NCI-H146 treated with DMSO at 0.1 percent for 48 hours (cell line): Measurements from ENCODE around the gene MTUS2.
"Not testable (repeated sequence)": the region's sequence is repeated elsewhere in the genome, so short reads cannot be mapped to it uniquely, and the experiment has no call there.

Experiments
- DNase-seq: peaks from one replicate; lab custom pipeline; 2025; ENCODE audit not compliant: unreplicated experiment; lab: John Stamatoyannopoulos, UW

Gene MTUS2

GRCh38 chr13:28955264-28955966 lies 135.3 kb downstream of the MTUS2 start:
- DNase-seq: no peak

DNA sequence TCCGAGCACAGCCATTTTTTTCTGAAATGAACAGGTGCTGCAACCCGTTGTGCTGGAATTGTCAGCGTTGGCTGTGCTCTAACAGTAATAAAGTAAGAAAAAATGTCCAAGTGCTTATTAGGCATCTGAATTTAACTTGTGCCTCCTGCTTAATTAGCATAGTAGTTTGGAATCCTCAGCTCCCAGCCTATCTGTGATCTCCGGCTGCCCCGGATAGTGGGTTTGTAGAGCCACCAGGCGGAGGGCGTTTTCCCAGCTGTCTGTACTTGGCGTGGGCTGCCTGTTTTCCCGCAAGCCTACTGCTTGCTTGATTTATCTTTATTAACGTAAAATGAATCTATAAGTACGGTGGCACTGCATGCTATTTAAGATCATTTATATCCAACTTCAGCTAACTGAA lies 137.9 kb downstream of the MTUS2 start:
- DNase-seq: no peak

- DNase-seq: no peak
Observed at GRCh38 chr13:28958441-28958840, 138.3 kb downstream of the MTUS2 start.

GRCh38 chr13:28964052-28964451 lies 143.9 kb downstream of the MTUS2 start:
- DNase-seq: no peak

- DNase-seq: no peak
Observed at GRCh38 chr13:28964803-28965202, 144.7 kb downstream of the MTUS2 start.

GRCh38 chr13:28967029-28967915 lies 147.1 kb downstream of the MTUS2 start:
- DNase-seq: no peak

GRCh38 chr13:28976195-28976594 lies 156.1 kb downstream of the MTUS2 start:
- no peak for DNase-seq

DNA sequence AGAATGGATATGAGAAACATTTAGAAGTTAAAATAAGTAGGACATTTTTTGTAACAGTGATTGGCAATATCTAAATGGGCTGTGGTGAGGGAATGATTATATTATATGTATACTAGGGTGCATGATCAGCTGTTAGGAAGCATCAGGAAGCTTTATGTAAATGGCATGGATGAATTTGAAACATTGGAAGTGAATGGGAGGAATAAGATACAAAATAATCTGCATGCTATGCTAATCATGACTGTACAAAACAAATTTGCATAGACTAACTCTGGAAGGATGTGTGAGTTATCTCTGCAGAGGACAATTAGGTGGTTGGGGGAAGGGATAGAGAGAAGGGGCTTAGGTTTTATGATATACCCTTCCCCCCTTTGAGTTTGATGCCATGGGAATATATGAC lies 156.5 kb downstream of the MTUS2 start:
- DNase-seq: no peak

GRCh38 chr13:28978574-28978973 lies 158.4 kb downstream of the MTUS2 start:
- DNase-seq: no peak

DNA sequence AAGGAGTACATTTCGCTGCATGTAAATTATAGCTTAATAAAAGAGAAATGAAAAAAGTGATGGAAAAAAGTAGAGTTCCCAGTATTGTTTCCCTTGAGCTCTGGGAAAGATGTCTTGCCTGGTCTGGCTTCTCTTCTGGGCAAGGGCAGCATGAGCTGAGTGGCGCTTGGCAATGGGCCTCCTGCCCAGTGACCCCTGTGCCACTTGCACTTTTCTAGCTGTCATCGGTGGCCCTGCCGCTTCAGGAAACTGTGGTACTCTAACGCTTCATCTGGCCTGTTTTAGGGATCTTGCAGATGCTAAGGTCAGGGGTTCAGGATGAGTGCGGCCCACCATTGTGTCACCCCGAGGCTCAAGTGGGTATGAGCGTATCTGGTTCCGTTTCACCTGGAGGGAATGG lies 161.4 kb downstream of the MTUS2 start:
- no peak for DNase-seq

- DNase-seq: no peak
Observed at GRCh38 chr13:28983641-28984040, 163.5 kb downstream of the MTUS2 start.

DNA sequence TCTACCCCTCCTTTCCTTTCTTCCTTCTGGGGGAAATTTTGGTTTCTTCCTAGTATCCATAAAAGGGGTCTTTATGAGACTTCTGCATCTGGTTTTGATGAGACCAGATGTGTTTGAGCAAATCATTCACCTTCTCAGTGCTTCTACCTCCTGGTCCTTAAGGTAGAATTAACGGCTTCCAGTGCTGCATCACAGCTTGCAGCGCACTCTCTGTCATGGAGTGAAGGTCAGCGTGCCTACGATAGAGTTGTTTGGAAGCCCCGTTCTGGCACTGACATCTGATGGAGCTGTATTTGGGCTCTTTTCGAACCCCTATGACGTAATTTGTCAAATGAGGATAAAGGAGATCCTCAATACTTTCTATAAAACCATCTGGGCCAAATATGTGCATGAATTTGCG lies 164.2 kb downstream of the MTUS2 start:
- DNase-seq: no peak

DNA sequence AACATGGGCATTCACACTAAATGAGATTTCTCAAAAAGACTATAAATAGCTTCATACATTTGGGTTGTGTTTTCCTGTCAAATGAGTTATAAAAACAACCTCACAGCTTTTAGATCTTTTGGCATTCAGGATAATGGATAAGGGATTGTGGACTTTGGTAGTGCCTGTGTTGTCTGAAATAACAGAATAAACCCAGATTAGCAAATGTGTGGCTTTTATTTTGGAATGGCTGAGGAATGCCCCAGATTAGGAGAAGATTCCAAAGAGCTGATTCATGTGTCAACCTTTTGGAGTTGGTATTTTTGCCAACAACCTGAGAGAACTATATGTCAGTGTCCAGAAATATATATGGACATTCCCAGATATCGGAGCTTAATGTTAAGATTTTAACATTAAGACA lies 164.7 kb downstream of the MTUS2 start:
- no peak for DNase-seq

DNA sequence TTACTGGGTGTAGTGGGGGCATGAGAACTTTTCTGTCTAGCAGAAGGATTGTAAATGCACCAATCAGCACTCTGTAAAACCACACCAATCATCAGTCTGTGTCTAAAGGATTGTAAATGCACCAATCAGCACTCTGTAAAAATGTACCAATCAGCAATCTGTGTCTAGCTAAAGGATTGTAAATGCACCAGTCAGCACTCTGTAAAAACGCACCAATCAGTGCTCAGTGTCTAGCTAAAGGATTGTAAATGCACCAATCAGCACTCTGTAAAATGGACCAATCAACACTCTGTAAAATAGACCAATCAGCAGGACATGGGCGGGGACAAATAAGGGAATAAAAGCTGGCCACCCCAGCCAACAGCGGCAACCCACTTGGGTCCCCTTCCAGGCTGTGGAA lies 170.2 kb downstream of the MTUS2 start:
- not testable (repeated sequence) for DNase-seq

DNA sequence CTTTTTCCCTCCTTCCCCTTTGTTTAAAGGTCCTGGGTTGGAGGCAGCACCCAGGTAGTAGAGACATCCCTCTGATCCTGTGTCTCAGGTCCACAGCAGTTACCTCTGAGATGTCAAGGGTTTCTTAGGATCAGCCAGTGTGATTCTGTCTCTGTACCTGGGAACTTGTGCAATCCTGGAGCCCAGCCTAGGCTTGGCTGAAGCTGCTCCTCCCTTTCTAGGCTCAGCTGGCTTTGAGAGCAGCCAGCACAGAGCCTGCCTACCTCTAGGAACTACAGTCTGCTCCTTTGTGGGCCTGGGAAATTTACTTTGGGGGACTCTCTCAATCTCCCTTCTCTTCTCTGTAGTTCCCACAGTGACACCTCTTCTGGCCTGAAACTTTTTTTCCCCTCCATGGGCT lies 171.6 kb downstream of the MTUS2 start:
- no peak for DNase-seq

DNA sequence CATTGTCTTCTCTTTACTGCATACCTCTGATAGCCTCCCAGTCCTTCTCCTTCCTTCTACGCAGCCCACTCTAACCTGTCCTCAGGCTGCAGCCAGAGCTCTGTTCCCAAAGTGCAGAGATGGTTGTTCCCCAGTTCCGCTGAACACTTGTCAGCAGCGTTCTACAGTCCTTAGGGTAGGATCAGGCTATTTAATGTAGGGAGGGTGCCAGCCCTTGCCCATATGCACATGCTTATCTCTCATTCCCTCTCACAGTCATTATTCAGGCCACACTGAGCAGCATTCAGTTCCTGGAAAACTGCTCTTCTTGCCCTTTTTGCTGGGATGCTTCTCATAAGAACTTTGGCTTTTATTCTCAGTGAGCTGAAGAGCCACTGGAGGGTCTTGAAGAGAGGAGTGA lies 180.7 kb downstream of the MTUS2 start:
- no peak for DNase-seq

GRCh38 chr13:29005035-29005762 lies 185.1 kb downstream of the MTUS2 start:
- no peak for DNase-seq

- DNase-seq: no peak
Observed at GRCh38 chr13:29005763-29006120, 185.6 kb downstream of the MTUS2 start.

GRCh38 chr13:29006359-29006850 lies 186.3 kb downstream of the MTUS2 start:
- no peak for DNase-seq

DNA sequence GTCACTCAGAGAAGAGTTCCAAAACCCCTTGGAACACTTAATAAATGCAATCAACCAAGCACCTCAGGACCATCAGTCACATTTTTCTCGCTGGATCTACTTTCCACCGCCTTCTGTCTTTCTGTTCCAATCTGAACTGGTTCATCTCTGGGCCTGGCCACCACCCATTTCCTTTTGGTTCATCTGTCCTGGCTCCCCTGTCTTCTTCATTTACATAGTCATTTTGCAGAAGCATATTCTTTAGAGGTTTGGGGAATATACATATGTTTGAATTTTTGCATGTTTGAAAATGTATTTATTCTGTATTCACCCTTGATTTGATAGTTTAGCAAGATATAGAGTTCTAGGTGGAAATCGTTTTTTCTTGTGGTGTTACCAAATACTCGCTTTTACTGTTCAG lies 188.2 kb downstream of the MTUS2 start:
- DNase-seq: no peak

GRCh38 chr13:29020314-29020713 lies 200.2 kb downstream of the MTUS2 start:
- DNase-seq: no peak

DNA sequence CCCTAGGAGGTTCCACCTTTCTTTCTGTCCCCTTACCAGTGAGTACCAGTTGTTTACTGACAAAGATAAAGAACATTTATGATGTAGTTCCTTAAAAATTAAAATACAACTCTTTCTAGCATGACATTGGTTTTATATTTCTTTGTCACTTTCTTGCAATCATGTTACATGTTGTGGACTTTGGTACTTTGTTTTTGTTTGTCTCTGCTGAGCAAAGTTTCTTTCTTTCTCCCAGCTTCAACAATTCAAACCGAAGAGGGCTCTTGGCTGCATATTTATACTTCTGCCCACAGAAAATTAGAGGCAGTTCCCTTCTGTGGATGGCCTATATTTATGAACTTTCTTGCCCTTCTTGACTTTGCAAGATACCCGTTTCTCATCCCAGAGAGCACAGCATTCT lies 201.2 kb downstream of the MTUS2 start:
- no peak for DNase-seq
